HEK293T (cell line): ENCODE results near the gene GPC1.

ENCODE experiments used
- ARNT ChIP-seq: fragments of 450-650 bp; IDR thresholded peaks from 2 replicates; pipeline ENCODE4 v1.6.1; 2017; ENCODE audit warnings: mild to moderate bottlenecking
- BHLHE40 ChIP-seq: fragments of 450-650 bp; IDR thresholded peaks from 2 replicates; pipeline ENCODE4 v1.6.1; 2016; ENCODE audit warnings: mild to moderate bottlenecking, moderate library complexity, borderline replicate concordance
- FOXA1 ChIP-seq: fragments of 450-650 bp; IDR thresholded peaks from 2 replicates; pipeline ENCODE4 v1.6.1; 2016; ENCODE audit warnings: mild to moderate bottlenecking
- LEF1 ChIP-seq: fragments of 450-650 bp; IDR thresholded peaks from 2 replicates; pipeline ENCODE4 v1.6.1; 2017; ENCODE audit warnings: mild to moderate bottlenecking, borderline replicate concordance
- NFRKB ChIP-seq: fragments of 450-650 bp; IDR thresholded peaks from 2 replicates; pipeline ENCODE4 v1.6.1; 2016; ENCODE audit warnings: mild to moderate bottlenecking, moderate library complexity
- SP1 ChIP-seq: fragments of 450-650 bp; IDR thresholded peaks from 2 replicates; pipeline ENCODE4 v1.6.1; 2017
- SUZ12 ChIP-seq: fragments of 450-650 bp; IDR thresholded peaks from 2 replicates; pipeline ENCODE4 v1.6.1; 2016; ENCODE audit warnings: mild to moderate bottlenecking
- TARDBP ChIP-seq: fragments of 450-650 bp; IDR thresholded peaks from 2 replicates; pipeline ENCODE4 v1.6.1; 2016

GRCh38 chr2:240512666-240513535 is 77.4 kb downstream of the GPC1 start:
- TF ChIP-seq SP1 (no peak), NFRKB (no peak), SUZ12 (no peak), BHLHE40 (no peak), FOXA1 (no peak), ARNT (no peak), TARDBP (no peak), LEF1 (no peak)
